Measurements from ENCODE around the gene PARD3.

DNA sequence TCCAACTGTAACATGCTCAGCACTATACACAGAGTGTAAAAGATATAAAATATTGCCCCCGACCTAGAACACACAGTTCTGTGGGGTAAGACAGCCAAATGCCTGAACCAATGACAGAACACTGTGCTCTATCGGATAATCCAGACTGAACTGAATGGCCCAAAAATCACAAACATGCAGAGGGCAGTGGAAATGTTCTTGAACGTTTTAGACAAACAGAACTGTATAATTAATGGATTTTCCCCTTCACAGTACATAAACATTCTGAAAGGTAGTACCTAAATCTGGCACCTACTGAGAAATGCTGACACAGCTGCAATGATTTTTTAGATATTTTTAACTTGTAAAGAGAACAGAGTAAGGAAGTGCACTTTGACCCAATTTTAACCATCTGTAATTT, 33.4 kb downstream of the PARD3 start:
- TF ChIP-seq, protein P1, sequence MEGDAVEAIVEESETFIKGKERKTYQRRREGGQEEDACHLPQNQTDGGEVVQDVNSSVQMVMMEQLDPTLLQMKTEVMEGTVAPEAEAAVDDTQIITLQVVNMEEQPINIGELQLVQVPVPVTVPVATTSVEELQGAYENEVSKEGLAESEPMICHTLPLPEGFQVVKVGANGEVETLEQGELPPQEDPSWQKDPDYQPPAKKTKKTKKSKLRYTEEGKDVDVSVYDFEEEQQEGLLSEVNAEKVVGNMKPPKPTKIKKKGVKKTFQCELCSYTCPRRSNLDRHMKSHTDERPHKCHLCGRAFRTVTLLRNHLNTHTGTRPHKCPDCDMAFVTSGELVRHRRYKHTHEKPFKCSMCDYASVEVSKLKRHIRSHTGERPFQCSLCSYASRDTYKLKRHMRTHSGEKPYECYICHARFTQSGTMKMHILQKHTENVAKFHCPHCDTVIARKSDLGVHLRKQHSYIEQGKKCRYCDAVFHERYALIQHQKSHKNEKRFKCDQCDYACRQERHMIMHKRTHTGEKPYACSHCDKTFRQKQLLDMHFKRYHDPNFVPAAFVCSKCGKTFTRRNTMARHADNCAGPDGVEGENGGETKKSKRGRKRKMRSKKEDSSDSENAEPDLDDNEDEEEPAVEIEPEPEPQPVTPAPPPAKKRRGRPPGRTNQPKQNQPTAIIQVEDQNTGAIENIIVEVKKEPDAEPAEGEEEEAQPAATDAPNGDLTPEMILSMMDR (IDR thresholded peaks at IDR 0.05) = no peak
- TF ChIP-seq EZH2 (IDR thresholded peaks at IDR 0.05) = no peak

Measured in neural progenitor cell (in vitro differentiated cells).